ENCODE results near the gene FILIP1L. TPM values are rescaled to one million over a fixed set of nuclear protein-coding genes. Genes with fewer than 3 reads are reported as not detected.

The FILIP1L gene
- polyA plus RNA-seq, 2 donors, result 2.6 to 6.9 TPM

- H3K27ac ChIP-seq (ENCODE audit: low read depth in 2 of 2, low read length in 1 of 2), result no peak overlapping the region
- no peaks in the 10 kb centered on the region for H3K36me3 ChIP-seq (ENCODE audit: control insufficient read depth in 2 of 2, insufficient read depth in 2 of 2, low read length in 1 of 2)
- 94 to 97% methylated on average over 1 of the region's 1 CpG for WGBS, 2 donors
- H3K27me3 ChIP-seq (ENCODE audit: control insufficient read depth in 1 of 2, insufficient read depth in 2 of 2, low read length in 2 of 2), result no peaks in the 10 kb centered on the region
- no peaks in the 10 kb centered on the region for H3K4me1 ChIP-seq (ENCODE audit: control insufficient read depth in 2 of 2, insufficient read depth in 2 of 2, low read length in 1 of 2)
- no peaks in the 10 kb centered on the region for H3K9me3 ChIP-seq (ENCODE audit: control insufficient read depth in 2 of 2, insufficient read depth in 1 of 2, low read depth in 1 of 2, low read length in 1 of 2)
- H3K4me3 ChIP-seq (ENCODE audit: low read depth in 1 of 2, low read length in 2 of 2), result no peak overlapping the region
These were observed 20.5 kb downstream of the FILIP1L start for GRCh38 chr3:100093831-100094230.

GRCh38 chr3:100090669-100091005 lies 23.7 kb downstream of the FILIP1L start:
- H3K36me3 ChIP-seq (ENCODE audit: control insufficient read depth in 2 of 2, insufficient read depth in 2 of 2, low read length in 1 of 2), result no peaks in the 10 kb centered on the region
- H3K27me3 ChIP-seq (ENCODE audit: control insufficient read depth in 1 of 2, insufficient read depth in 2 of 2, low read length in 2 of 2), result no peaks in the 10 kb centered on the region
- no peak overlapping the region for H3K27ac ChIP-seq (ENCODE audit: low read depth in 2 of 2, low read length in 1 of 2)
- no peaks in the 10 kb centered on the region for H3K4me1 ChIP-seq (ENCODE audit: control insufficient read depth in 2 of 2, insufficient read depth in 2 of 2, low read length in 1 of 2)
- H3K9me3 ChIP-seq (ENCODE audit: control insufficient read depth in 2 of 2, insufficient read depth in 1 of 2, low read depth in 1 of 2, low read length in 1 of 2), result no peaks in the 10 kb centered on the region
- no peak overlapping the region for H3K4me3 ChIP-seq (ENCODE audit: low read depth in 1 of 2, low read length in 2 of 2)

- WGBS, 2 donors, result 78 to 82% methylated on average over 7 of the region's 7 CpGs
- no peaks in the 10 kb centered on the region for H3K36me3 ChIP-seq (ENCODE audit: control insufficient read depth in 2 of 2, insufficient read depth in 2 of 2, low read length in 1 of 2)
- H3K9me3 ChIP-seq (ENCODE audit: control insufficient read depth in 2 of 2, insufficient read depth in 1 of 2, low read depth in 1 of 2, low read length in 1 of 2), result no peaks in the 10 kb centered on the region
- H3K4me1 ChIP-seq (ENCODE audit: control insufficient read depth in 2 of 2, insufficient read depth in 2 of 2, low read length in 1 of 2), result no peaks in the 10 kb centered on the region
- no peak overlapping the region for H3K4me3 ChIP-seq (ENCODE audit: low read depth in 1 of 2, low read length in 2 of 2)
- no peak overlapping the region for H3K27ac ChIP-seq (ENCODE audit: low read depth in 2 of 2, low read length in 1 of 2)
- H3K27me3 ChIP-seq (ENCODE audit: control insufficient read depth in 1 of 2, insufficient read depth in 2 of 2, low read length in 2 of 2), result no peaks in the 10 kb centered on the region
These were observed 24.3 kb downstream of the FILIP1L start for GRCh38 chr3:100089812-100090668.

- Histone ChIP-seq H3K36me3 (ENCODE audit: control insufficient read depth in 2 of 2, insufficient read depth in 2 of 2, low read length in 1 of 2) (no peaks in the 10 kb centered on the region), H3K27me3 (ENCODE audit: control insufficient read depth in 1 of 2, insufficient read depth in 2 of 2, low read length in 2 of 2) (no peaks in the 10 kb centered on the region), H3K9me3 (ENCODE audit: control insufficient read depth in 2 of 2, insufficient read depth in 1 of 2, low read depth in 1 of 2, low read length in 1 of 2) (no peaks in the 10 kb centered on the region), H3K4me1 (ENCODE audit: control insufficient read depth in 2 of 2, insufficient read depth in 2 of 2, low read length in 1 of 2) (no peaks in the 10 kb centered on the region), H3K27ac (ENCODE audit: low read depth in 2 of 2, low read length in 1 of 2) (no peak overlapping the region), H3K4me3 (ENCODE audit: low read depth in 1 of 2, low read length in 2 of 2) (no peak overlapping the region)
- 74 to 76% methylated on average over 2 of the region's 2 CpGs for WGBS, 2 donors
These were observed 25.4 kb downstream of the FILIP1L start for GRCh38 chr3:100088735-100089368.

- H3K4me3 ChIP-seq (ENCODE audit: low read depth in 1 of 2, low read length in 2 of 2), result no peak overlapping the region
- no peaks in the 10 kb centered on the region for H3K9me3 ChIP-seq (ENCODE audit: control insufficient read depth in 2 of 2, insufficient read depth in 1 of 2, low read depth in 1 of 2, low read length in 1 of 2)
- H3K36me3 ChIP-seq (ENCODE audit: control insufficient read depth in 2 of 2, insufficient read depth in 2 of 2, low read length in 1 of 2), result no peaks in the 10 kb centered on the region
- no peaks in the 10 kb centered on the region for H3K27me3 ChIP-seq (ENCODE audit: control insufficient read depth in 1 of 2, insufficient read depth in 2 of 2, low read length in 2 of 2)
- H3K27ac ChIP-seq (ENCODE audit: low read depth in 2 of 2, low read length in 1 of 2), result no peak overlapping the region
- no peaks in the 10 kb centered on the region for H3K4me1 ChIP-seq (ENCODE audit: control insufficient read depth in 2 of 2, insufficient read depth in 2 of 2, low read length in 1 of 2)
These were observed 27.1 kb downstream of the FILIP1L start for GRCh38 chr3:100087198-100087597.

GRCh38 chr3:100086401-100086800 lies 27.9 kb downstream of the FILIP1L start:
- Histone ChIP-seq H3K27ac (ENCODE audit: low read depth in 2 of 2, low read length in 1 of 2) (no peak overlapping the region), H3K4me1 (ENCODE audit: control insufficient read depth in 2 of 2, insufficient read depth in 2 of 2, low read length in 1 of 2) (no peaks in the 10 kb centered on the region), H3K36me3 (ENCODE audit: control insufficient read depth in 2 of 2, insufficient read depth in 2 of 2, low read length in 1 of 2) (no peaks in the 10 kb centered on the region), H3K9me3 (ENCODE audit: control insufficient read depth in 2 of 2, insufficient read depth in 1 of 2, low read depth in 1 of 2, low read length in 1 of 2) (no peaks in the 10 kb centered on the region), H3K27me3 (ENCODE audit: control insufficient read depth in 1 of 2, insufficient read depth in 2 of 2, low read length in 2 of 2) (no peaks in the 10 kb centered on the region), H3K4me3 (ENCODE audit: low read depth in 1 of 2, low read length in 2 of 2) (no peak overlapping the region)
- WGBS, 2 donors, result 62 to 75% methylated on average over 1 of the region's 1 CpG

GRCh38 chr3:100084100-100084806 lies 30.0 kb downstream of the FILIP1L start:
- no peaks in the 10 kb centered on the region for H3K9me3 ChIP-seq (ENCODE audit: control insufficient read depth in 2 of 2, insufficient read depth in 1 of 2, low read depth in 1 of 2, low read length in 1 of 2)
- H3K4me3 ChIP-seq (ENCODE audit: low read depth in 1 of 2, low read length in 2 of 2), result no peak overlapping the region
- H3K27me3 ChIP-seq (ENCODE audit: control insufficient read depth in 1 of 2, insufficient read depth in 2 of 2, low read length in 2 of 2), result no peaks in the 10 kb centered on the region
- H3K27ac ChIP-seq (ENCODE audit: low read depth in 2 of 2, low read length in 1 of 2), result no peak overlapping the region
- WGBS, 2 donors, result 82 to 87% methylated on average over 7 of the region's 7 CpGs
- no peaks in the 10 kb centered on the region for H3K36me3 ChIP-seq (ENCODE audit: control insufficient read depth in 2 of 2, insufficient read depth in 2 of 2, low read length in 1 of 2)
- H3K4me1 ChIP-seq (ENCODE audit: control insufficient read depth in 2 of 2, insufficient read depth in 2 of 2, low read length in 1 of 2), result no peaks in the 10 kb centered on the region

- 81 to 87% methylated on average over 6 of the region's 6 CpGs for WGBS, 2 donors
- no peaks in the 10 kb centered on the region for H3K36me3 ChIP-seq (ENCODE audit: control insufficient read depth in 2 of 2, insufficient read depth in 2 of 2, low read length in 1 of 2)
- no peaks in the 10 kb centered on the region for H3K9me3 ChIP-seq (ENCODE audit: control insufficient read depth in 2 of 2, insufficient read depth in 1 of 2, low read depth in 1 of 2, low read length in 1 of 2)
- H3K27me3 ChIP-seq (ENCODE audit: control insufficient read depth in 1 of 2, insufficient read depth in 2 of 2, low read length in 2 of 2), result no peaks in the 10 kb centered on the region
- H3K4me1 ChIP-seq (ENCODE audit: control insufficient read depth in 2 of 2, insufficient read depth in 2 of 2, low read length in 1 of 2), result no peaks in the 10 kb centered on the region
- H3K4me3 ChIP-seq (ENCODE audit: low read depth in 1 of 2, low read length in 2 of 2), result no peak overlapping the region
- H3K27ac ChIP-seq (ENCODE audit: low read depth in 2 of 2, low read length in 1 of 2), result no peak overlapping the region
These were observed 31.1 kb downstream of the FILIP1L start for GRCh38 chr3:100083209-100083608.

GRCh38 chr3:100082714-100083113 lies 31.6 kb downstream of the FILIP1L start:
- H3K4me3 ChIP-seq (ENCODE audit: low read depth in 1 of 2, low read length in 2 of 2), result no peak overlapping the region
- no peaks in the 10 kb centered on the region for H3K27me3 ChIP-seq (ENCODE audit: control insufficient read depth in 1 of 2, insufficient read depth in 2 of 2, low read length in 2 of 2)
- no peaks in the 10 kb centered on the region for H3K36me3 ChIP-seq (ENCODE audit: control insufficient read depth in 2 of 2, insufficient read depth in 2 of 2, low read length in 1 of 2)
- H3K4me1 ChIP-seq (ENCODE audit: control insufficient read depth in 2 of 2, insufficient read depth in 2 of 2, low read length in 1 of 2), result no peaks in the 10 kb centered on the region
- H3K27ac ChIP-seq (ENCODE audit: low read depth in 2 of 2, low read length in 1 of 2), result no peak overlapping the region
- no peaks in the 10 kb centered on the region for H3K9me3 ChIP-seq (ENCODE audit: control insufficient read depth in 2 of 2, insufficient read depth in 1 of 2, low read depth in 1 of 2, low read length in 1 of 2)
- WGBS, 2 donors, result 84 to 87% methylated on average over 1 of the region's 1 CpG

Measured in esophagus (tissue), 2 donors.